Measurements from ENCODE around the gene SELPLG. TPM values are rescaled to one million over a fixed set of nuclear protein-coding genes. Genes with fewer than 3 reads are reported as not detected.
A peak's percentile ranks its signal among the peaks of the same experiment; 100 is the strongest.

SELPLG gene
- total RNA-seq = 10 to 100 TPM in 1 of 2 donors, 1 to 10 TPM in 1; 4.5 to 12.5 TPM
- long read RNA-seq, partial matches to known transcripts = 0 of 3 reads
- long read RNA-seq, other reads (novel, unspliced or antisense) = 1 of 3 reads

- peak; percentile 65 for DNase-seq
- ATAC-seq = peak; percentile 34 to 56
- intact Hi-C loops (cut with DNase I) = no loop called here
These were observed at the start of gene SELPLG for GRCh38 chr12:108633534-108634248. TSS of gene SELPLG (minus strand) at chr12:108633894. CDS start at chr12:108624307, 9,587 bp downstream.

GRCh38 chr12:108681317-108681716 lies 47.6 kb upstream of the SELPLG start:
- DNase-seq (no peak), ATAC-seq (no peak)
- intact Hi-C loops (cut with DNase I) = no loop called here

GRCh38 chr12:108679106-108679681 lies 45.5 kb upstream of the SELPLG start:
- DNase-seq = no peak
- ATAC-seq = no peak
- intact Hi-C loops (cut with DNase I) = no loop called here

- intact Hi-C loops (cut with DNase I) = no loop called here
- DNase-seq (no peak), ATAC-seq (peak in 1 of 2 donors; percentile 44)
These were observed 44.5 kb upstream of the SELPLG start for GRCh38 chr12:108678104-108678730.

- no peak for ATAC-seq
These were observed 43.7 kb upstream of the SELPLG start for GRCh38 chr12:108677381-108677780.

GRCh38 chr12:108676707-108677106 lies 43.0 kb upstream of the SELPLG start:
- intact Hi-C loops (cut with DNase I) = no loop called here
- DNase-seq (no peak), ATAC-seq (no peak)

More at GRCh38 chr12:108677381-108677780, 43.7 kb upstream of the SELPLG start:
- no peak for DNase-seq
- intact Hi-C loops (cut with DNase I) = no loop called here

- DNase-seq (no peak), ATAC-seq (no peak)
- intact Hi-C loops (cut with DNase I) = no loop called here
These were observed 42.1 kb upstream of the SELPLG start for GRCh38 chr12:108675792-108676191.

- DNase-seq (no peak), ATAC-seq (no peak)
- intact Hi-C loops (cut with DNase I) = no loop called here
These were observed 38.4 kb upstream of the SELPLG start for GRCh38 chr12:108672054-108672453.

- ATAC-seq = no peak
- intact Hi-C loops (cut with DNase I) = no loop called here
- no peak for DNase-seq
These were observed 37.4 kb upstream of the SELPLG start for GRCh38 chr12:108671110-108671509.

- intact Hi-C loops (cut with DNase I) = no loop called here
- ATAC-seq (no peak), DNase-seq (no peak)
These were observed 36.5 kb upstream of the SELPLG start for GRCh38 chr12:108670066-108670631.

GRCh38 chr12:108668542-108668941 lies 34.8 kb upstream of the SELPLG start:
- DNase-seq (no peak), ATAC-seq (no peak)
- intact Hi-C loops (cut with DNase I) = loop anchor here in 1 of 2 donors (5.0 to 10.0 kb wide), 3 partner anchors 64 to 186 kb away; partner anchors contain the start of genes CORO1C and SSH1

GRCh38 chr12:108668063-108668462 lies 34.4 kb upstream of the SELPLG start:
- ATAC-seq = no peak
- no peak for DNase-seq
- intact Hi-C loops (cut with DNase I) = loop anchor here in 1 of 2 donors (5.0 to 10.0 kb wide), 3 partner anchors 64 to 187 kb away; partner anchors contain the start of genes CORO1C and SSH1

- intact Hi-C loops (cut with DNase I) = loop anchor here in 1 of 2 donors (5.0 to 10.0 kb wide), 3 partner anchors 65 to 187 kb away; partner anchors contain the start of genes CORO1C and SSH1
- DNase-seq = no peak
- peak in 1 of 2 donors; percentile 12 for ATAC-seq
These were observed 33.7 kb upstream of the SELPLG start for GRCh38 chr12:108667349-108667748.

- ATAC-seq (peak; percentile 53 to 59), DNase-seq (peak; percentile 55)
- intact Hi-C loops (cut with DNase I) = loop anchor here in 1 of 2 donors (5.0 to 10.0 kb wide), 3 partner anchors 66 to 188 kb away; partner anchors contain the start of genes CORO1C and SSH1
These were observed 32.7 kb upstream of the SELPLG start for GRCh38 chr12:108666401-108666881.

GRCh38 chr12:108665608-108666202 lies 32.0 kb upstream of the SELPLG start:
- intact Hi-C loops (cut with DNase I) = loop anchor here (2.0 to 10.0 kb wide), 4 partner anchors 67 to 189 kb away; partner anchors contain the start of genes CORO1C (in 1 of the 2) and SSH1 (in 1 of the 2)
- no peak for DNase-seq
- peak; percentile 16 to 24 for ATAC-seq

GRCh38 chr12:108664338-108665258 lies 30.9 kb upstream of the SELPLG start:
- intact Hi-C loops (cut with DNase I) = loop anchor here (2.0 to 10.0 kb wide), 5 partner anchors 68 to 288 kb away; partner anchors contain the start of genes CORO1C (in 1 of the 2) and SSH1 (in 1 of the 2)
- DNase-seq (peak; percentile 85), ATAC-seq (peak; percentile 94)

- intact Hi-C loops (cut with DNase I) = loop anchor here (2.0 to 10.0 kb wide), 3 partner anchors 139 to 289 kb away; partner anchors contain the start of gene SSH1 (in 1 of the 2)
- DNase-seq (no peak), ATAC-seq (no peak)
These were observed 29.8 kb upstream of the SELPLG start for GRCh38 chr12:108663324-108664015.

Measured in left cardiac atrium (tissue), 4 donors.